Panc1 (cell line): ENCODE results near the gene RIPK3.

Source experiments
- CTCF ChIP-seq: fragments of 450-650 bp; IDR thresholded peaks from 2 replicates; pipeline ENCODE4 v1.5.1; 2017; ENCODE audit warnings: mild to moderate bottlenecking
- REST ChIP-seq, 2 experiments: IDR thresholded peaks; 2 replicates each; pipeline ENCODE4 v1.6.1; 2011 to 2012; ENCODE audit warnings: low read depth in 2 of 2, control low read depth in 1 of 2, low read length in 1 of 2, mild to moderate bottlenecking in 1 of 2, moderate library complexity in 1 of 2; ENCODE audit not compliant: insufficient read depth in 1 of 2
- SIN3A ChIP-seq: IDR thresholded peaks from 2 replicates; pipeline ENCODE4 v1.6.1; 2012; ENCODE audit warnings: low read depth, mild to moderate bottlenecking, low read length, moderate library complexity, borderline replicate concordance; ENCODE audit not compliant: insufficient read depth
- TCF7L2 ChIP-seq: IDR thresholded peaks from 2 replicates; pipeline ENCODE4 v1.6.1; 2011; ENCODE audit warnings: mild to moderate bottlenecking, low read depth, low read length, inconsistent platforms

- no peak for TF ChIP-seq CTCF
- TF ChIP-seq TCF7L2: no peak
- TF ChIP-seq REST (IDR thresholded peaks at IDR 0.05; ENCODE audit: insufficient read depth in 1 of 2, low read depth in 2 of 2, low read length in 1 of 2): no peak
- TF ChIP-seq SIN3A: no peak
These were observed 27.9 kb upstream of the RIPK3 start, which contains the start of gene NFATC4 for GRCh38 chr14:24367514-24368211.
